HEK293T (cell line): Measurements from ENCODE around the gene ZNF778.

Experiments used
- ARNT ChIP-seq: fragments of 450-650 bp; IDR thresholded peaks from 2 replicates; pipeline ENCODE4 v1.6.1; 2017; ENCODE audit warnings: mild to moderate bottlenecking
- BHLHE40 ChIP-seq: fragments of 450-650 bp; IDR thresholded peaks from 2 replicates; pipeline ENCODE4 v1.6.1; 2016; ENCODE audit warnings: mild to moderate bottlenecking, moderate library complexity, borderline replicate concordance
- ELF4 ChIP-seq: fragments of 450-650 bp; IDR thresholded peaks from 2 replicates; pipeline ENCODE4 v1.6.1; 2017; ENCODE audit warnings: antibody characterized with exemption
- HDGF ChIP-seq: fragments of 450-650 bp; IDR thresholded peaks from 2 replicates; pipeline ENCODE4 v1.6.1; 2017; ENCODE audit warnings: antibody characterized with exemption, borderline replicate concordance
- LEF1 ChIP-seq: fragments of 450-650 bp; IDR thresholded peaks from 2 replicates; pipeline ENCODE4 v1.6.1; 2017; ENCODE audit warnings: mild to moderate bottlenecking, borderline replicate concordance
- SP1 ChIP-seq: fragments of 450-650 bp; IDR thresholded peaks from 2 replicates; pipeline ENCODE4 v1.6.1; 2017
- SUZ12 ChIP-seq: fragments of 450-650 bp; IDR thresholded peaks from 2 replicates; pipeline ENCODE4 v1.6.1; 2016; ENCODE audit warnings: mild to moderate bottlenecking
- TARDBP ChIP-seq: fragments of 450-650 bp; IDR thresholded peaks from 2 replicates; pipeline ENCODE4 v1.6.1; 2016
- ZNF384 ChIP-seq: fragments of 450-650 bp; IDR thresholded peaks from 2 replicates; pipeline ENCODE4 v1.6.1; 2016

GRCh38 chr16:89243664-89244063, 26.2 kb downstream of the ZNF778 start:
- TF ChIP-seq ARNT (no peak), HDGF (no peak), BHLHE40 (no peak), ELF4 (no peak), LEF1 (no peak), SP1 (no peak), TARDBP (no peak), ZNF384 (no peak), SUZ12 (no peak)
